CD8-positive, alpha-beta memory T cell (primary cell): ENCODE results near the gene RCAN3. TPM values are rescaled to one million over a fixed set of nuclear protein-coding genes. Genes with fewer than 3 reads are reported as not detected.

Source experiments
- CTCF ChIA-PET: fragments of 350-600 bp; sonication (Branson Sonifier 250); formaldehyde crosslinking; loops from one replicate; lab custom pipeline; 2021; ENCODE audit warnings: antibody characterized with exemption; lab: Charles Lee
- POLR2A ChIA-PET: fragments of 350-600 bp; sonication (Branson Sonifier 250); formaldehyde crosslinking; loops from one replicate; lab custom pipeline; 2021; ENCODE audit warnings: antibody characterized with exemption; lab: Charles Lee
- DNase-seq, 5 donors: peaks; one replicate each; pipeline versions ENCODE4 v3.0.0 to v3.0.0-alpha.2; 2020 to 2022; ENCODE audit warnings: mixed read lengths in 1 of 5
- H3K27ac ChIP-seq: one replicate; pipeline ENCODE4 v1.7.0; 2013; ENCODE audit warnings: low read depth, mild to moderate bottlenecking, low read length, moderate library complexity
- H3K27me3 ChIP-seq: 2 replicates; pipeline ENCODE4 v1.7.0; 2013; ENCODE audit warnings: low read length, mild to moderate bottlenecking; ENCODE audit not compliant: insufficient read depth, poor library complexity, severe bottlenecking
- H3K36me3 ChIP-seq: 2 replicates; pipeline ENCODE4 v1.7.0; 2013; ENCODE audit warnings: mild to moderate bottlenecking, low read length, moderate library complexity; ENCODE audit not compliant: insufficient read depth
- H3K4me1 ChIP-seq: 2 replicates; pipeline ENCODE4 v1.7.0; 2013; ENCODE audit warnings: mild to moderate bottlenecking, low read length, moderate library complexity; ENCODE audit not compliant: insufficient read depth
- H3K4me3 ChIP-seq: 2 replicates; pipeline ENCODE4 v1.7.0; 2013; ENCODE audit warnings: mild to moderate bottlenecking, low read length
- H3K9me3 ChIP-seq: 2 replicates; pipeline ENCODE4 v1.7.0; 2013; ENCODE audit warnings: mild to moderate bottlenecking, low read length
- H3K27ac Mint-ChIP-seq, 8 donors: one replicate each; pipeline ENCODE4 v1.8.0; 2020 to 2021; ENCODE audit warnings: mixed read lengths in 8 of 8, mild to moderate bottlenecking in 6 of 8, inconsistent platforms in 3 of 8, moderate library complexity in 3 of 8
- H3K27me3 Mint-ChIP-seq, 2 donors: one replicate each; pipeline ENCODE4 v1.8.0; 2020 to 2021; ENCODE audit warnings: mixed read lengths in 2 of 2, mild to moderate bottlenecking in 1 of 2, moderate library complexity in 1 of 2
- H3K36me3 Mint-ChIP-seq, 3 donors: one replicate each; pipeline ENCODE4 v1.8.0; 2020 to 2021; ENCODE audit warnings: mixed read lengths in 3 of 3, inconsistent platforms in 1 of 3, mild to moderate bottlenecking in 1 of 3
- H3K4me1 Mint-ChIP-seq, 3 donors: one replicate each; pipeline ENCODE4 v1.8.0; 2020 to 2021; ENCODE audit warnings: mixed read lengths in 3 of 3, inconsistent platforms in 1 of 3, mild to moderate bottlenecking in 1 of 3
- H3K4me3 Mint-ChIP-seq, 7 donors: one replicate each; pipeline ENCODE4 v1.8.0; 2020 to 2021; ENCODE audit warnings: mixed read lengths in 7 of 7, mild to moderate bottlenecking in 6 of 7, moderate library complexity in 4 of 7, inconsistent platforms in 2 of 7
- H3K9me3 Mint-ChIP-seq, 5 donors: one replicate each; pipeline ENCODE4 v1.8.0; 2020 to 2022; ENCODE audit warnings: mixed read lengths in 5 of 5, mild to moderate bottlenecking in 3 of 5, moderate library complexity in 2 of 5, inconsistent platforms in 1 of 5
- polyA plus RNA-seq: library from polyadenylated mRNA; unstranded; fragments of 300-500 nt; fragmentation: Illumina TruSeq; gene quantifications from one replicate; pipeline ENCODE4 v1.2.3, GENCODE V29; 2021
- total RNA-seq, 2 experiments: library from RNA; stranded (reverse); gene quantifications; one replicate each; pipeline ENCODE4 v1.2.3, GENCODE V29; 2021

The RCAN3 gene
- total and polyA plus RNA-seq, 3 experiments from 2014 or later = 62.6 to 66.7 (median 64.0) TPM

GRCh38 chr1:24557711-24558131 lies 55.1 kb downstream of the RCAN3 start:
- Histone ChIP-seq H3K4me1 (peaks cover 9% of the 10 kb centered on the region), H3K36me3 (no peaks in the 10 kb centered on the region), H3K27me3 (peaks cover 7% of the 10 kb centered on the region), H3K9me3 (no peaks in the 10 kb centered on the region), H3K27ac (no peak overlapping the region), H3K4me3 (no peak overlapping the region)
- H3K27ac Mint-ChIP-seq = peak overlapping the region in 1 of 8 donors; percentile 88
- peaks cover 5 to 19% (median 8%) of the 10 kb centered on the region in 3 donors for H3K4me1 Mint-ChIP-seq
- H3K36me3 Mint-ChIP-seq = no peaks in the 10 kb centered on the region
- peak overlapping the region in 1 of 7 donors; percentile 44 for H3K4me3 Mint-ChIP-seq
- ChIA-PET CTCF (interaction anchor here (0.8 to 1.9 kb wide), 4 partner anchors 29 to 164 kb away, joined by 3 to 4 read pairs (median 4); partner anchors contain the start of gene NIPAL3), POLR2A (no interaction called here)
- DNase-seq = no peak
- no peaks in the 10 kb centered on the region for H3K9me3 Mint-ChIP-seq
- H3K27me3 Mint-ChIP-seq = peaks cover 17 to 37% of the 10 kb centered on the region in 2 donors

- Mint-ChIP-seq H3K4me1 (peaks cover 5 to 19% (median 8%) of the 10 kb centered on the region in 3 donors), H3K36me3 (no peaks in the 10 kb centered on the region), H3K9me3 (no peaks in the 10 kb centered on the region), H3K4me3 (no peak overlapping the region), H3K27ac (no peak overlapping the region), H3K27me3 (peaks cover 17 to 37% of the 10 kb centered on the region in 2 donors)
- no peak for DNase-seq
- Histone ChIP-seq H3K4me1 (peaks cover 9% of the 10 kb centered on the region), H3K4me3 (no peak overlapping the region), H3K27ac (no peak overlapping the region), H3K9me3 (no peaks in the 10 kb centered on the region), H3K27me3 (peaks cover 7% of the 10 kb centered on the region), H3K36me3 (no peaks in the 10 kb centered on the region)
- ChIA-PET CTCF (interaction anchor here (0.8 to 1.9 kb wide), 3 partner anchors 66 to 165 kb away, joined by 3 to 4 read pairs (median 3); partner anchors contain the start of gene NIPAL3), POLR2A (interaction anchor here (0.7 kb wide), 1 partner anchor 1677 kb away, joined by 3 read pairs; no protein-coding TSS in a partner anchor)
Measured at GRCh38 chr1:24558455-24558854, 55.8 kb downstream of the RCAN3 start.

DNA sequence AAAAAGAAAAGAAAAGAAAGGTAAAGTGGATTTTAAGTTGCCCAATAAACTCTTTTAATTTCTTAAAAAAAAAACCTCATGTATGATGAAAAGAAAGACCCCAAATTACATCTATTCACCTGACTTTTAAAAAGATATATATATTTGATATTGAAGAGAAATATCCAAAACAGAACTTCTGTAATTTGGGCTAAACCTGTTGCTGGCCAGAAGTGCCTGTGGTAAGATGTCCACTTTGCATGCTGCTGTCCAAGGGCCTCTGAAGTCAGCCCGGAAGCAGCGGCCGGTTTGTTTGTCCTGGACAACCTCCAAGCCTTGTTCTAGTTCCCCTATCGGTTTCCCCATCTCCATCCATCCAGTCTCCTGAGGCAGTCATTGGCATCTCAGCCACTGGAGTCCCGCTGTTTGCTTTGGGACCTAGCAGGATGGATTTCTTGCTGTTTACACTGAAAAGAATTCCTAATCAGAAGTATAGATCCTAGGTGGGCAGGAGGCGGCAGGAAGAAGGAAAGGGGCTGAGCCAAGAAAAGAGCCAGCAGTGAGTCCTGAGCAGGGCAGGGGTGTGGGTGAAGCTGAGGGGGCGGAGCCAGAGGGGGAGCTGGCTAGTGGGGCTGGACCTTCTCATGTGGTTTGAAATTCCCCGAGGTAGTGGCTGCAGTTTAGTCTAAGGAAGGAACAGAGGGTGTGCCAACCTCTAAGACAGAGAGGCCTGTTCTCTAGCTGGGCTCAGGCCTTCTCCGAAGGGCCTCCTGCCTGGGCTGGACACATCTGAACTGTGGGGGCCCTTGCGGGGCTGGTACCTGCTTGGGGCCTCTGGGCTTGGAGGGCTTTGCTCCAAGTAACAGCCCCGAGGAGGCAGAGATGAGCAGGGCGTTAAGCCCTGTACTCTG lies 56.5 kb downstream of the RCAN3 start:
- no peak overlapping the region for H3K4me3 Mint-ChIP-seq
- CTCF ChIA-PET = interaction anchor here (1.9 kb wide), 1 partner anchor 144 kb away, joined by 4 read pairs; the partner anchor contains the start of gene NIPAL3
- Histone ChIP-seq H3K36me3 (no peaks in the 10 kb centered on the region), H3K4me1 (peaks cover 9% of the 10 kb centered on the region), H3K27ac (no peak overlapping the region), H3K4me3 (no peak overlapping the region), H3K27me3 (peaks cover 7% of the 10 kb centered on the region), H3K9me3 (no peaks in the 10 kb centered on the region)
- H3K27ac Mint-ChIP-seq = no peak overlapping the region
- H3K36me3 Mint-ChIP-seq = no peaks in the 10 kb centered on the region
- H3K9me3 Mint-ChIP-seq = no peaks in the 10 kb centered on the region
- POLR2A ChIA-PET = interaction anchor here (0.7 kb wide), 1 partner anchor 1676 kb away, joined by 3 read pairs; no protein-coding TSS in a partner anchor
- peaks cover 15 to 32% of the 10 kb centered on the region in 2 donors for H3K27me3 Mint-ChIP-seq
- H3K4me1 Mint-ChIP-seq = peaks cover 5 to 19% (median 7%) of the 10 kb centered on the region in 3 donors
- DNase-seq = no peak

DNA sequence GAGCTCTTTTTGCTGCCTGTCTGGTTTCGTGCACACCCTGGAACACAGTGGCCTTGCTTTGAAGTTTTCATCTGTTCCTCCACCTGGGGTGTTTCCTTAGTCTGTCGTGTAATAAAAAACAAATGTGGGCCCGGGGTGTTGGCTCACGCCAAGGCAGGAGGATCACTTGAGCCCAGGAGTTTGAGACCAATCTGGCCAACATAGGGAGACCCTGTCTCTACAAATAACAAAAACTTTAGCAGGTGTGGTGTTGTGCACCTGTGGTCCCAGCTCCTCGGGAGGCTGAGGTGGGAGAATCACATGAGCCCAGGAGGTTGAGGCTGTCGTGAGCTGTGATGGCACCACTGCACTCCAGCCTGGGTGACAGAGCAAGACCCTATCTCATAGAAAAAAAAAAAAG lies 57.7 kb downstream of the RCAN3 start:
- POLR2A ChIA-PET = interaction anchor here (0.7 kb wide), 1 partner anchor 147 kb away, joined by 8 read pairs; no protein-coding TSS in a partner anchor
- Mint-ChIP-seq H3K27ac (no peak overlapping the region), H3K9me3 (no peaks in the 10 kb centered on the region)

DNA sequence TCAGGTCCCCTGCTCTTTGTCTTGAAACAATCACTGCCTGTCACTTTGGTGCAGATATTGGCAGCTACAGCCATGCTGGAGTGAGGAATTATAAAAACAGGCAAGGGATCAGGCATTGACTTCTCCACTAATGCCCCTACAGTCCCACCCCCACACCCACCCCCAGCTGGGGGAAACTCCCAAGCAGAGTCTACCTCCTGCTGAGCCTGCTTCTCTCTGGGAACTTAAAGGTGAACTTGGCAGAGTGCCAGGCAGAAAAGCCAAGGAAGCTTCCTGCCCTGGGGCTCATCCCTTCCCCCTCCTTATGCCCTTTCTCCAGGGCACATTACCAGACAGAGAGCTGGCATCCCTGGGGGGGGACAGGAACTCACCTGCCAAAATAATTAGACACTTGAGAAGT lies 60.0 kb downstream of the RCAN3 start:
- no peak overlapping the region for H3K4me3 Mint-ChIP-seq
- H3K27ac Mint-ChIP-seq = no peak overlapping the region
- H3K36me3 Mint-ChIP-seq = no peaks in the 10 kb centered on the region
- Histone ChIP-seq H3K27me3 (no peaks in the 10 kb centered on the region), H3K4me1 (no peaks in the 10 kb centered on the region), H3K9me3 (no peaks in the 10 kb centered on the region), H3K4me3 (no peak overlapping the region), H3K36me3 (no peaks in the 10 kb centered on the region), H3K27ac (no peak overlapping the region)
- H3K27me3 Mint-ChIP-seq = peaks cover 9 to 12% of the 10 kb centered on the region in 2 donors
- ChIA-PET CTCF (interaction anchor here (0.8 to 1.4 kb wide), 2 partner anchors 24 to 147 kb away, joined by 3 to 5 read pairs; partner anchors contain the start of gene NIPAL3), POLR2A (no interaction called here)
- no peaks in the 10 kb centered on the region for H3K4me1 Mint-ChIP-seq
- H3K9me3 Mint-ChIP-seq = no peaks in the 10 kb centered on the region
- DNase-seq = no peak

More for the DNA sequence above, 57.7 kb downstream of the RCAN3 start:
- H3K27me3 ChIP-seq = peaks cover 7% of the 10 kb centered on the region
- H3K27ac ChIP-seq = no peak overlapping the region
- no peaks in the 10 kb centered on the region for H3K9me3 ChIP-seq
- no peak for DNase-seq
- H3K4me1 Mint-ChIP-seq = peaks cover 3 to 17% (median 6%) of the 10 kb centered on the region in 3 donors
- CTCF ChIA-PET = no interaction called here
- peaks cover 9% of the 10 kb centered on the region for H3K4me1 ChIP-seq
- H3K27me3 Mint-ChIP-seq = peaks cover 15 to 28% of the 10 kb centered on the region in 2 donors
- H3K36me3 Mint-ChIP-seq = no peaks in the 10 kb centered on the region
- H3K4me3 ChIP-seq = no peak overlapping the region
- H3K36me3 ChIP-seq = no peaks in the 10 kb centered on the region
- H3K4me3 Mint-ChIP-seq = peak overlapping the region in 1 of 7 donors; percentile 51

DNA sequence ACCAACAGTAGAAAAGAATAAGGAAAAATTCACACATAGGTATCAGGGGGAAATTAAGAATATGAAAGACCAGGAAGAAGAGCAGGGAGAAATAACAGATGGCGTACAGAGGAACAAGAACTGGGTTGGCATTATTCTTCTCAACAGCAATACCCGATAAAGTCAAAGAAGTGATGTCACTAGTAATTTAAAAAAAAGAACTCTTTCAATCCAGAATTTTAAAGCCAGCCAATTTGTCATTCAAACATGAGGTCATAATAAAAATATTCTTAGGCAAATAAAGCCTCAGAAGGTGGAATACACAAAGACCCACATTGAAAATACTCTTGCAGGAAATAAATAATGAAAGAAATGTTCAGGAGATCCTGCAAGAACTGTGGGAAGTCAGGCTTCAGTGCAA lies 62.1 kb downstream of the RCAN3 start:
- POLR2A ChIA-PET = no interaction called here

DNA sequence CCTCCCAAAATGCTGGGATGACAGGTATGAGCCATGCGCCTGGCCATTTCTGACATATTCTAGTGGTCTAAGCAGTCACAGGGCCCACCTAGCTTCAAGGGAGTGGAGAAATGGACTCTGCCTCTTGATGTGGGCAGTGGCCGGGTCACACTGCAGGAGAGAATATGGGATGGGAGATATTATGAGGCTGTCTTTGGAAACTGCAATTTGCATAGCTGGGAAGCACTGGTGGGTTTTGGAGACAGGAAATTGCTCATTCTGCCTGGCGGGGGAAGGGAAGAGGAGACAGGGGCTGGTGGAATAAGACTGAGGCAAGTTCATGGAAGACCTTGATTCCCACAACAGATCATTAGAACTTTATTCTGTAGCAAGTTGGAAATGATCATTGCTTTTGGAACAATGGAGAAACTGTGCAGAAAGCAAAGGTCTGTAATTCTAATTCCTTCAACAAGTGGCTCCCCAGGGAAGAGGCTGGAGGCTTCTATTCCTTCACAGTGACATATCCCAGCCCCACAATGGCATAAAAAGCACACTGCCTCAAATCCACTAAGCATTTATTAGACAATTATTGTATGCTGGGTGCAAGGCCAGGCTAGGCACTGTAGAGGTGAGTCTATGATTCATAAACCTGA lies 63.7 kb downstream of the RCAN3 start:
- Mint-ChIP-seq H3K4me1 (no peaks in the 10 kb centered on the region), H3K36me3 (no peaks in the 10 kb centered on the region), H3K27me3 (peaks cover 0 to 2% of the 10 kb centered on the region in 2 donors), H3K9me3 (no peaks in the 10 kb centered on the region), H3K4me3 (no peak overlapping the region), H3K27ac (no peak overlapping the region)
- Histone ChIP-seq H3K9me3 (no peaks in the 10 kb centered on the region), H3K4me3 (no peak overlapping the region), H3K27ac (no peak overlapping the region), H3K4me1 (no peaks in the 10 kb centered on the region), H3K27me3 (no peaks in the 10 kb centered on the region), H3K36me3 (no peaks in the 10 kb centered on the region)
- POLR2A ChIA-PET = no interaction called here
- CTCF ChIA-PET = no interaction called here
- no peak for DNase-seq

More for the DNA sequence above, 62.1 kb downstream of the RCAN3 start:
- Histone ChIP-seq H3K4me3 (no peak overlapping the region), H3K4me1 (no peaks in the 10 kb centered on the region), H3K27me3 (no peaks in the 10 kb centered on the region), H3K9me3 (no peaks in the 10 kb centered on the region), H3K27ac (no peak overlapping the region), H3K36me3 (no peaks in the 10 kb centered on the region)
- H3K9me3 Mint-ChIP-seq = no peaks in the 10 kb centered on the region
- H3K36me3 Mint-ChIP-seq = no peaks in the 10 kb centered on the region
- H3K4me1 Mint-ChIP-seq = no peaks in the 10 kb centered on the region
- H3K27ac Mint-ChIP-seq = peak overlapping the region in 1 of 8 donors; percentile 19
- peaks cover 4 to 6% of the 10 kb centered on the region in 2 donors for H3K27me3 Mint-ChIP-seq
- no peak for DNase-seq
- H3K4me3 Mint-ChIP-seq = no peak overlapping the region
- CTCF ChIA-PET = no interaction called here
